Adrenal gland (tissue), 5 donors: ENCODE data around the gene ZNF414.

Experiments used
- CTCF ChIP-seq, 6 experiments: fragments of 450-650 bp in 4 of 6; fragments of 200-600 bp in 2 of 6; sonication (generic) in 1 of 6; IDR thresholded peaks; 1 replicate in 5 of 6; 2 replicates in 1 of 6; pipeline versions ENCODE4 v1.5.1 to v1.8.0; 2016 to 2021; ENCODE audit warnings: antibody characterized with exemption in 6 of 6, mild to moderate bottlenecking in 2 of 6, moderate library complexity in 1 of 6
- POLR2A ChIP-seq, 2 donors: fragments of 450-650 bp; IDR thresholded peaks; one replicate each; pipeline ENCODE4 v1.6.1; 2017; ENCODE audit warnings: antibody characterized with exemption in 2 of 2, mild to moderate bottlenecking in 2 of 2, moderate library complexity in 1 of 2
- donor health status: DM: no; HTN: no; CAD: no.

GRCh38 chr19:8558325-8558724 lies 44.4 kb upstream of the ZNF414 start:
- TF ChIP-seq CTCF (IDR thresholded peaks at IDR 0.05) = no peak
- no peak for TF ChIP-seq POLR2A (IDR thresholded peaks at IDR 0.05)
